HG02970 (cell line): ENCODE results near the gene B4GALT7.

Experiments
- ATAC-seq: cut with Tn5 transposase; IDR thresholded peaks from one replicate; pipeline ENCODE4 v1.9.1; 2021; ENCODE audit warnings: mild to moderate bottlenecking, moderate library complexity, moderate number of reproducible peaks; ENCODE audit not compliant: unreplicated experiment, low FRiP score

B4GALT7 gene

DNA sequence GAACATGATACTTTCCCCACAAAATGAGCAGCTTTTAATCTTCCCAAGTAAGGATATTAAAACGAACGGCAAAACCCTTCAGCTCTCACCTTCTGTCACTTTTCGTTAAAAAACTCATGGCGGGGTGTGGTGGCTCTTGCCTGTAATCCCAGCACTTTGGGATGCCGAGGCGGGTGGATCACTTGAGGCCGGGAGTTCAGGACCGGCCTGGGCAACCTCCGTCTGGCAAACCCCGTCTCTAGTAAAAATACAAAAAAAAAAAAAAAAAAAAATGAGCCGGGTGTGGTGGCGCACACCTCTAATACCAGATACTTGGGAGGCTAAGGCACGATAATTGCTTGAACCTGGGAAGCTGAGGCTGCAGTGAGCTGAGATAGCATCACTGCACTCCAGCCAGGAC is 7.0 kb upstream of the B4GALT7 start:
- no peak for ATAC-seq

DNA sequence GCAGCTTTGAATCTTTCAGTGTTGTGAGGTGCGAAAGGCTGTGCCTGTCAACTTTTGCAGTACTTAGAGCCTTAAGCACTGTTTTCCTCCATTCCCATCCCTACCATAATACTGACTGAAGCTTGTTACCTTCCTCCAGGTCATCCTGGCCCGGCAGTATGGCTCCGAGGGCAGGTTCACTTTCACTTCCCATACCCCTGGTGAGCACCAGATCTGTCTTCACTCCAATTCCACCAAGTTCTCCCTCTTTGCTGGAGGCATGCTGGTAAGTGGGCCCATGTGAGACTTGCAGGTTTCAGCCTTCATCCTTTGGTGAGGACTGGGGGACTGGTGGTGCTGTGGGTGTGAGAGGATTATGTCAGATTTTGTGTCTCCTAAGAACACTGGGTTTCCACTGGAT is 6.4 kb upstream of the B4GALT7 start:
- no peak for ATAC-seq

DNA sequence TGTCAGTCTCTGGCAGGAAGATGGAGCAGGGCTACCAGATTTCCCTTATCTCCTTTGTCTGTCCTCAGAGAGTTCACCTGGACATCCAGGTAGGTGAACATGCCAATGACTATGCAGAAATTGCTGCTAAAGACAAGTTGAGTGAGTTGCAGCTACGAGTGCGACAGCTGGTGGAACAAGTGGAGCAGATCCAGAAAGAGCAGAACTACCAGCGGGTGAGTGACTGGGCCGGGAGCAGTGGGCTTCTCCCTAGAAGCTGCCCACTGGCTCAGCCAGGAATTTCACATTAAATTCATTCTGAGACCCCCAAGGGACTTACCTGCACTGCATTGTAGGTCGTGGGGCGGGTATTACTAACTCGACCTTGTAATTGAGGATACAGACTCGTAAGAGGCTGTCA is 5.9 kb upstream of the B4GALT7 start:
- ATAC-seq, result no peak

DNA sequence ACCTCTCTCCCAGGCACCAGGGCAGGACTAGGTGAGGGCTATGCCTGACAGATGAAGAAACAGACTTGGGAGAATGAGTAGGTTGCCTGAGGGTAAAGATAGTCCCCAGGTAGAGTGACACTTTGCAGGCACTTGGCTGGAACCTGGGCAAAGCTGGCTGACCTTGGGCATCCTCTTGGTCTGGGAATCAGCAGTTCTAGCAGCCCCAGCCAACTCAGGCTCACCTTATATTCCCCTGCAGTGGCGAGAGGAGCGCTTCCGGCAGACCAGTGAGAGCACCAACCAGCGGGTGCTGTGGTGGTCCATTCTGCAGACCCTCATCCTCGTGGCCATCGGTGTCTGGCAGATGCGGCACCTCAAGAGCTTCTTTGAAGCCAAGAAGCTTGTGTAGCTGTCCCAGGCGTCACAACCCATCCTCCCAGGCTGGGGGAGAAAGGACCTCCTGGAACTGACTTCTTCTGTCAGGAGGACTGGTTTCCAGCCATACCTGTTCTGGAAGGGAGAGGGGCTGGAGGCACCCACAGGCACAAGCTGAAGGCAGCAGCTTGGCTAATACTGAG is 4.8 kb upstream of the B4GALT7 start:
- no peak for ATAC-seq

DNA sequence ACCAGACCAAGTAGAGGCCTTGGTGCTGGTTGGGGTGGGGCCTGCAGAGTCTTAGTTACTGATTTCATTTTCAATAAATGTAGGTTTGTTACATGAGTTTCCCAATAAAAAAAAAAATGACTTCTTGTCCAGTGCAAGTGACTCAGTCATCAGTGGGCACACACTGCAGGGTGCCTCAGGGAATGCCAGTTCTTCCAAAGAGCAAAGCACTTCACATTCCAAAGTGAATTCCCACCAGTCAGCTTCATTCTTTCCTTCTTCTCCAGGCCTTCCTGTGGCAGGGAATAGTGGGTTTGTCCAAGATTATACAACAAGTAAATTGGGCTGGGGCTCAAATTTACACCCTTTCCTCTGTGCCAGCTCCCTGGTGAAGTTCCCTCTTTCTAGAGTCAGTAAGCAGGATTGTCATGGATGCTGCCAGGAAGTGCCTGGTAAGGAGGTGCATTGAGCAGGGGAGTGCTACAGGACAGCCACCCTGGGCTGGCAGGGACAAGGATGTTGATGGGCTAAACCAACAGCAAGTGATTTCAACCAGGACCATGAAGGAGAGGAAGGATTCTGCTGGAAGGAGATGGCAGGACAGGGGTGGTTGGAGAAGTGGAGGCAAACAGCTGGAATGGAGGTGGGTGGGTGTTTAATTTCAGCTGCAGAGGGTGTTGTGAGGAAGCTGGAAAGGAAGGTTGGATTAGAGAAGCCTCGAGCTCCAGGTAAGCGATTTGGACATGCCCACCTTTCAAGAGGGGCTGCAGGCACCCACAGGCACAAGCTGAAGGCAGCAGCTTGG is 3.7 kb upstream of the B4GALT7 start:
- no peak for ATAC-seq

DNA sequence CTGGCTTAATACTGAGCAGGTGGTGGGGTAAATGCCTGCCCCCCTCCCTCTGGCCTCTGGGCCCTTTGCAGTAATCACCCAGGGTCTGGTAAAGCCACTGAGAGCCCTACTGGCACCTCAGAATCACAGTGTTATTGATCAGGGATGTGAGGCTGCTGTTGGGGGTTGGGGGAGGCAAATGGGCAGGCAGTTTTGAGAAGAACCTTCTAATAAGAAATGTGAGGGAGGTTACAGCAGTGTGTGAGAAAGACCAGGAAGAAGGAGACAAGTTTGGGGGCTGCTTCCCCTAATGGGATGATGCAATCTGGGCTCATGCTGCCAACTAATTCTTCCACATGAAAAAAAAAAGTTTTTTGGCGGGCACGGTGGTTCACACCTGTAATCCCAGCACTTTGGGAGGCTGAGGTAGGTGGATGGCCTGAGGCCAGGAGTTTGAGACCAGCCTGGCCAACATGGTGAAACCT is 3.1 kb upstream of the B4GALT7 start:
- no peak for ATAC-seq

DNA sequence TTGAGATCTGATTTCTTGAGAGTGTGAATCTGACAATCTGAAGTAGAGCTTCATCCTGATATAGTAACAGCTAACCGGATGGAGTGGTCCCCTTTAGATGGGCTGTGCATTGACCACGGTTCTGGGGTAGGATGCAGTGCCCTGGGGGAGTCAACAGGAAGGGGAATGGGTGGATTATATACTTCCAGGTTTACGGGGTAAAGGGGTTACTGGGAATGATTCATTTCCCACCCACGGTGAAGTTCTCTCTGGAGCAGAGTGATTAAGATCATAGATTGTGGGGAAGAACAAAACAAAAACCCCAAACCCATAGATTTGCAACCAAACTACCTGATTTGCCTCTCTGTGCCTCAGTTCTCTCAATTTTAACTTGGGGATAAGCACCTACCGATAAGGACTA is 1.5 kb upstream of the B4GALT7 start:
- ATAC-seq, result no peak

DNA sequence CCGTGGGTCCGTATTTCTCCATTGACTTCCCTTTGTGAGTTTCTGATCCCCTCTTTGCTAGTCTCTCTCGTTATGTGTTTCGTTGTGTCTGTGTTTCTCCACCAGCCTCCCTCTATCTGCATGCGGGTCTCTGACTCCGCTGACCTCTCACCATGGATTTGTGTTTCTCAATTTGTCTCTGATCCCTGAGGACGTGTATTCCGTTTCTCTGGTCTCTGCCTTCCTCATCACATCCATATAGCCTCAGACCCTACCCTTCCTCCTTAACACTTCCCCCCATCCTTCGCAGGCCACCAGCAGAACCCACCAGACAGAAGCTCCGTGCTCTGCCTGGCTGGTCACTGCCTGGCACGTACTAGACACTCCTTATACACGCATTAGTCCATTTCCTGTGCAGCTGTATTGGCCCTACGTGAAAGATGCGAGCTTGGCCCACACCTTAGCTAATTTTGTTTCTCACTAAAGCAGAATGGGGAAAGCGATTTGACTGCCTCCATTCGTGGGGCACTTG is 631 bp downstream of the B4GALT7 start:
- no peak for ATAC-seq

DNA sequence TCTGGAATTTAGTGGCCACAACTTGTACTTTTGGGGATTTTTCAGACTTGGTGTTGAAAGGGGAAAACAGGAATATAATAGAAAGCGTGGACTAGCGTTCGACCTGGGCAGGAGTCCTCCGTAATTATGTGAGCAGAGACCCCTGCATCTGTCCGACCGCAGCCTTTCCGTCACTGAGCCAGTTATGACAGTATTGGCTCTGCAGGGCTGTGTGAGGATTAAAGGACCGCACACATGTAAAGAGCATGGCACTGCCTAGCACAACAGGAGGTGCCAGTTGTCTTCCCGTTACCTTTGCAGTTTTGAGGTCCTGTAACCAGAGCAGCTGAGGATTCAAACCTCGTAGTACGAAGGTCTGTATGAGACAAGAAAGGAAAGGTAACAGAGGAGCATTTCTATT is 1.2 kb downstream of the B4GALT7 start:
- ATAC-seq, result no peak

DNA sequence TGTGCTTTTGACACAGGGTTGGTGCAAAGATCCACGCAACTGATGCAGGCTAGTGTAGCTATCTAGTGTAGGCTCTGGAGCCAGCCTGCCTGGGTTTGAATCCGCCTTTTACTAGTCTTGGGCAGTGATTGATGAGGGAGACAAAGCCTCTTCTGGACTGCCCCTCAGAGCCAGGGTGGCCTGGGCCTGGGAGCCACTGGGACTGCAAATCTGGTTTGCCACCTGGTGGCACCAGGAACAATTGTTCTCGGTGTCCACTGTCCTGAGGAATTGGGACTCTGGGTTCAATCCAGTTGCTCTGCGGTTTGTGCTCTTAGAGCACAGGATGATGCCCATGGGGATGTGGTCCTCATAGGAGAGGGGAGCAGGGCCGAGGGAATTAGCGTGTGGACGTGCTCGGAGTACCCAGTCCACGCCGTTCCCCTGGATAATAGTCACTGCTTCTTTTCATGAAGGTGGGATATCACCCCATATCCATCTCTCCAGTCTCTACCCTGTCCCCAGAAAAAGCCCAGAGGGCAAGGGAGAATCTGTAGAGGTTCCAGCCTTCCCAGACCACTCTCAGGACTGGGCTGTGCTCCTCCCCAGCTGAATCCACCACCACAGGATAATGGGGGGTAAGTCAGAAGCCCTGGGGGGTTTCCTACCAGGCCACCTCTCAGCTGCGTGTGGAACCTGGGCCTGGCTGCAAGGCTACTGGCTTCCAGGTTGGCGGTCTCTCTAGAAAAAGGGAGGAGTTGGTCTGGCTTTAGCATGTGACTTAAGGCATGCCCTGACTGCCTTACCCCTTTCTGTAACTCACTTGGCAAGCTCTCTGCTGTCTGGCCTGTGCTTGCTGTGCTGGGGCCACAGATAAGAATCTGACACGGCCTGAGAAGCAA is 1.9 kb downstream of the B4GALT7 start:
- no peak for ATAC-seq

DNA sequence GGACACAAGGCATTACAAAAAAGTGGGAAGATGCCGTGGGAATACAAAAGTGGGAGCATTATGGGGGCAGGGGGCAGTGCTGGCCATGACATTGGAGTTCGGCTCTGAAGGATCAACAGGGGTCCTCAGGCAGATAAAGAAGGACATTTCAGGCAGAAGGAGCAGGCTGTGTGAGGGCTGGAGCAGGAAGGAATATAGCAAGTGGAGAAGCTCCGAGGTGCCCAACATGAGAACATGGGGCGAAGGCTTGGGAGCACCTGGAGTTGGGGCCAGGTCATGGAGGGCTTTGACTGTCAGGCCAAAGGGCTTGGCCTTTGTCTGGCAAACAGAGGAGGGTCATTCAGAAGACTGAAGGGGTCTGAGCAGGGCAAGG is 2.5 kb downstream of the B4GALT7 start:
- no peak for ATAC-seq

DNA sequence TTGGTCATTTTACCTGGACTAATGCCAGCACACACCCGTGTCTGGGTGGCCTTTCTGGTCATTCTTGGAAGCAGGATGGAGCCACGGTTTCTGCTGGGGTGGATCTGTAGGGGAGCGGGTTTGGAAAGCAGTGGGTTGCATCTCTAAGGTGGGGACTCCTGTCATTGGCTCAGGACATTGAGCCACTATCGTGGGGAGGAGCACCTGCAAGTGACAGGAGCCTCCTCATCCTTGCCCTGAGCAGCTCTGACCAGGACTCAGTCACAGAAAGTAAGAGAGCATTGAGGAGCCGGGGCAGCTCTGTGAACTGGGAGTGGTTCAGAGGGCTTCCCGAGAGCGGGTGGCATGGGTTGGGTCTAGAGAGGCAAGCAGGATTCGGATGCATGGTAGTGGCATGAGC is 3.7 kb downstream of the B4GALT7 start:
- no peak for ATAC-seq

DNA sequence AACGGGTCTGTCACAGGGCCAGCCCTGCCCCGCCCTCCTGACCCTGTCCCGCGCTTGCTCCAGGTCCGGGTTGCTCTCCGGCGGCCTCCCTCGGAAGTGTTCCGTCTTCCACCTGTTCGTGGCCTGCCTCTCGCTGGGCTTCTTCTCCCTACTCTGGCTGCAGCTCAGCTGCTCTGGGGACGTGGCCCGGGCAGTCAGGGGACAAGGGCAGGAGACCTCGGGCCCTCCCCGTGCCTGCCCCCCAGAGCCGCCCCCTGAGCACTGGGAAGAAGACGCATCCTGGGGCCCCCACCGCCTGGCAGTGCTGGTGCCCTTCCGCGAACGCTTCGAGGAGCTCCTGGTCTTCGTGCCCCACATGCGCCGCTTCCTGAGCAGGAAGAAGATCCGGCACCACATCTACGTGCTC is 4.2 kb downstream of the B4GALT7 start:
- no peak for ATAC-seq

DNA sequence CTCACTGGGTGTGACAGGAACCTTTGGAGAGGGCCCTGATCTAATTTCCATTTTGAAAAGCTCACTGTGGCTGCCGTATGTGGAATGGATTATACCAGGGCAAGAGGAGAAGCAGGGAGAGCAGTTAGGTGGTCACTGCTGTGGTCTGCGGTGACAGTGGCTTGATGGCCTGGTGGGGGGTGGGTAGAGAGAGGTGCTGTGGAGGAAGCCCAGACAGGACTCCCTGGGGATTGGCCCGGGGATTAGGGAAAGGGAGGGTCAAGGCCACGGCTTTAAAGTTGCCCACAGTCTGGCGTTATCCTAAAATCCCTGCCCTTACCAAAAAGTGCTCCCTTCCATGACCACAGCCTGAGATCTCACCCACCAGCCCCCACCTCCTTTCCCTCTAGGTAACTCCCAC is 4.7 kb downstream of the B4GALT7 start:
- no peak for ATAC-seq

DNA sequence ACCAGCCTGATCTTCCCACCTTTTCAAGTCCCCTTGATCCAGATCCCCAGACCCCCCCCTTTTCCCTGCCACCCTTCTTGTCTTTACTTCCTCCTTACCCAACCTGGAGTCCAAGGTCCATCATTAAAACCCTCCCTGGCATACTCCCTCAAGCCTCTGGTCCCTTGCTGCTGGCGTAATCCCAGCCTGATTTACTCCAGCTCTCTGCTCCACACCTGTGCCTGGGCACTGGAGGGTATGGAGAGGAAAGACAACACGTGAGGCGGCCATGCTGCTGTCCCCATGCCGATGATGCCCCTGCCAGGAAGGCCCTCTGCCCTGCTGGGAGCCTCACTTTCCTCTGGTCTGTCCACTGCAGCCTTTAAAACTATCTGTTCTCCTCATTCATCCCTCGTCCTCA is 5.1 kb downstream of the B4GALT7 start:
- no peak for ATAC-seq

DNA sequence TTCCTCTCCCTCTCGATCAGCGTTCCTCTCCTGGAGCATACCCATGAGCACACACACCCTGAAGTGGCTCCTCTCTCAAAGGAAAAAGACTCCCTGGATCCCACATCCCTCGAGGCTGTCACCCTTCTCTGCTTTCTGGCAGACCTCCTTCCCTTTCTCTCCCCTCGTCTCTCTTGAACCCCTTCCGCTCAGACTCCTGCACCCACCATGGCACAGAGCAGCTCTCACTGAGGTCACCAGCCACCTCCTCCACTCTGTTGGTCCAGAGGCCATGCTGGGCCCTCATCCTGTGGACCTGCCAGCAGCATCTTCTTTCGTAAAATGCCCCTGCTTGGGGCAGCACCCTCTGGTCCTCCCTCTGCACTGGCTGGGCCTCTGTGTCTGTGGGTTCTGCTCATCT is 5.7 kb downstream of the B4GALT7 start:
- no peak for ATAC-seq

DNA sequence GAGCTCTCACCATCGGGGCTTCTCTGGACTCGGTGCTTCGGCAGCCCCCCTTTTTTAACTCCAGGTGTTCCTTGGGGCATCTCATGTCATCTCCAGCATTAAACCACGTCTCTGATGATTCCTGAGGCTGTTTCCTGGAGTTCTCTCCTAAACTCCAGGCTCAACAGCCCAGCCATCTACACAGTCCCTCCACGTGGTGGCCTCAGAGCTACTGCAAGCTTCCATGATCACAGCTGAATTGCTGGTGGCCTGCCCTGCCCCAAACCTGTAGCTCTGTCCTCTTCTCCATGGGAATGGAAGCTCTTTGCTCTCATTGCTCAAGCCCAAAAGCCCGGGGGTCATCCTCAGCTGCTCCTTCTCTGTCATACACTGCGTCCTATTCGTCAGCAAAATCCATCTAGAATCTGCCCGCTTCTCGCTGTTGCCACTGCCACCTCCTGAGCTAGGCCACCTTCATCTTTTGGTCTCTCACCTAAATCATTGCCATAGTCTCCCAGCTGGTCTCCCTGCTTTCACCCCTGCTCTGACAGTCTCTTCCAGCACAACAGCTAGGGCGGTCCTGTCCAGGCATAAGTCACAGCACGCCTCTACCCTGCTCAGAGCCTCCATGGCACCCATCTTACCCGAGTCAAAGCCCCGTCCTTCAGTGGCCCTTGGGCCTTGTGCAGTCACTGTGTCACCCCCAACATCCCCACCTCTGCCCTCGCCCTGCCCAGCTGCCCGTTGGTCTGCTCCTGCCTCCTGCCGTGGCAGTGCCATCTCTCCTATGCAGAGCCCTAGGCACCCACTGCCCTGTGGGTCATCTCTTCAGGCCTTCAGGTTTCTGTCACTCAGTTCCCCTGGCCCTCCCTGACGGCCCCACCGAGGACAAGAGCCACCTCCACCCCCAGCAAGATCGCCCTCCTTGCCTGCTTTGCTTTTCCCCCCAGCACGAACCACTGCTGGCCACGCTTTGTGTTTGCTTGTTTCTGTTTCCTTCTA is 6.4 kb downstream of the B4GALT7 start:
- no peak for ATAC-seq

DNA sequence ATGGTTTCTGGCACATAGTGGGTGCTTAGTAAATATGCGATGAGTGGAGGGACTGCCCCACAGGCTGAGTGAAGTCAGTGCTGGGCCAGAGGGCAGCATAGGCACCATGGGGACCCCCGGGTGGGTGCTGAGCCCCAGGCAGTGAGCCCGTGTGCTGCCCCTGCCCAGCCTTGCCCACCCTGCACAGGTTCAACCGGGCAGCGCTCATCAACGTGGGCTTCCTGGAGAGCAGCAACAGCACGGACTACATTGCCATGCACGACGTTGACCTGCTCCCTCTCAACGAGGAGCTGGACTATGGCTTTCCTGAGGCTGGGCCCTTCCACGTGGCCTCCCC is 7.2 kb downstream of the B4GALT7 start:
- no peak for ATAC-seq

DNA sequence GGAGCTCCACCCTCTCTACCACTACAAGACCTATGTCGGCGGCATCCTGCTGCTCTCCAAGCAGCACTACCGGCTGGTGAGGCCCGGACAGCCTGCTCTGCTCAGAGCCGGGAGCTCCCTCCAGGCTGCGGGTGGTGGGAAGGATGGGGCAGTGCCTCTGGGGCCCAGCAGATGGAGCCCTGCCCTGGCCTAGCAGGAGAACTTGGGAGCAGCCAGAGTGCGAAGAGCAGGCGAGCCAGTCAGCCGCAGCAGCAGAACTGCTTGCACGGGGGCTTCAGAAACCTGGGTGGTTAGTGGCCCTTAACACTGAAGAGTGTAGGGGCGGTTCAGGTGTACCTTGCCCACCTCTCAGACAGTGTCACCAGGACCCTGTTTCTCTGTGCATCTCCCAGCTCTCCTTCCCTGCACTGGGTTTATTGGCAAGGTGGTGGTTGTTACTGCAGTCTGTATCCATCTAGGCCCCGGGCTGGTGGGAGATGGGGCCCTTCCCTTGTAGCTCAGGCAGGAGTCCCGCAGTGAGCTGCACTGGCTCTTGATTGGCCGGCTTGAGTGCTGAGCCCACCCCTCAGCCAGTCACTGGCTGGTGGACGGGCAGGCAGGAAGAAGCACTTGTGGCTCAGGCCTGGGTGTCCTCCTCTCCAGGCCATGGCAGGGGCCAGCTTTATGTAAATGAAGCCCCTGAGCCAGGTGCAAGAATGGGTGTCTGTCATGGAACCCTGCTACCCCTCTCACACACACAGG is 7.7 kb downstream of the B4GALT7 start:
- no peak for ATAC-seq
